Tibial nerve (tissue), 3 donors: Measurements from ENCODE around the gene RCOR2.

Experiments
- CTCF ChIP-seq, 5 experiments: fragments of 200-600 bp in 3 of 5; fragments of 450-650 bp in 2 of 5; sonication (generic) in 3 of 5; IDR thresholded peaks; one replicate each; pipeline ENCODE4 v1.5.1; 2016 to 2019; ENCODE audit warnings: antibody characterized with exemption in 5 of 5, mild to moderate bottlenecking in 3 of 5, moderate library complexity in 2 of 5
- POLR2A ChIP-seq, 2 donors: fragments of 450-650 bp; IDR thresholded peaks; one replicate each; pipeline ENCODE4 v1.6.1; 2017; ENCODE audit warnings: antibody characterized with exemption in 2 of 2, mild to moderate bottlenecking in 2 of 2, moderate library complexity in 2 of 2

- TF ChIP-seq CTCF (IDR thresholded peaks at IDR 0.05) (no peak), POLR2A (IDR thresholded peaks at IDR 0.05) (no peak)
These were observed 28.5 kb downstream of the RCOR2 start for GRCh38 chr11:63888170-63889086.
